SKM-1 treated with dmso at 0.1 percent for 144 hours (cell line): ENCODE results near the gene PGRMC1.
A peak's percentile ranks its signal among the peaks of the same experiment; 100 is the strongest.
"Not testable (repeated sequence)": the region's sequence is repeated elsewhere in the genome, so short reads cannot be mapped to it uniquely, and the experiment has no call there.

Experiments
- DNase-seq: peaks from one replicate; lab custom pipeline; 2025; ENCODE audit not compliant: unreplicated experiment; lab: John Stamatoyannopoulos, UW

PGRMC1 gene

DNA sequence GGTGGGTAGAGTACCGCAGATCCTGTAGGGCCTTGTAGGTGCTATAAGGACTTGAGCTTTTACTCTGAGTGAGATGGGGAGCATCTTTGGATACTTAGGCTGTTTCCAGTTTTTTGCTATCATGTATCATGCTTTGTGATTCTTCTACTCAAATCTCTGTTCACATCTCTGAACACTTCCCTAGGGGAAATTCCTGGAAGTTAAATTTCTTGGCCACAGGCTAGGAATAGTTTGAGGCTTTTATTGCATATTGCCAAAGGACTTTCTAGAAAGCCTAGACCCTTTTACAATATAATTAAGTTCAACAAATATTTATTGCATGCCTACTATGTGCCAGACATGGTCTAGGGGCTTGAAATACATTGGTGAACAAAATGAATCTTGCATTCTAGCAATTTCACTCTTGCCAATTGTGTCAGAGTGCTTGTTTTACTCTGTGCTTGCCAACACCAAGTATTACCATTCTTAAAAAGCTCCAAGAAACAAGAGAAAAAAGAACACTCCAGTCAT lies 4.1 kb upstream of the PGRMC1 start:
- no peak for DNase-seq

DNA sequence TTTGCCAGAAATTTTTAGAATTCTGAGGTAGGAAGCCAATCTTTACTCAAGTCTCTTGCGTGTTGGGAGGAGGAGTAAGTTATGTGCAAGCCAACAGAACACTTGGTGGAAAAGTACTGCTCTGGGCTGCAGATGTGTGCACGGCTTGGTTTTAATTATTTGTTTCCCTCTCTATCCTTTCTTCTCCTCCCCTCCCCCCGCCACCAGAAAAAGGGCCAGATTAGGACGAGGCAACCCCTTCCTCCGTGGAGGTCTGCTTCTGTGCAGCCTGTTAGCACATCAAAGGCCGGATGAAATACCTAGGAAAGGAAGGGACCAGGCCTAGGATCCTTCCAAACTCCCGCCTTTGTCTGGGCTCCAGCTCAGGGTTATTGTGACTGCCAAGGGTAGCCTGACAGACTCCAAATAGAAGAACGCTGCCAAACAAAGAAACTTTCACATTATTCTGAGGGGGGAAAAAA lies 1.0 kb upstream of the PGRMC1 start:
- no peak for DNase-seq

DNA sequence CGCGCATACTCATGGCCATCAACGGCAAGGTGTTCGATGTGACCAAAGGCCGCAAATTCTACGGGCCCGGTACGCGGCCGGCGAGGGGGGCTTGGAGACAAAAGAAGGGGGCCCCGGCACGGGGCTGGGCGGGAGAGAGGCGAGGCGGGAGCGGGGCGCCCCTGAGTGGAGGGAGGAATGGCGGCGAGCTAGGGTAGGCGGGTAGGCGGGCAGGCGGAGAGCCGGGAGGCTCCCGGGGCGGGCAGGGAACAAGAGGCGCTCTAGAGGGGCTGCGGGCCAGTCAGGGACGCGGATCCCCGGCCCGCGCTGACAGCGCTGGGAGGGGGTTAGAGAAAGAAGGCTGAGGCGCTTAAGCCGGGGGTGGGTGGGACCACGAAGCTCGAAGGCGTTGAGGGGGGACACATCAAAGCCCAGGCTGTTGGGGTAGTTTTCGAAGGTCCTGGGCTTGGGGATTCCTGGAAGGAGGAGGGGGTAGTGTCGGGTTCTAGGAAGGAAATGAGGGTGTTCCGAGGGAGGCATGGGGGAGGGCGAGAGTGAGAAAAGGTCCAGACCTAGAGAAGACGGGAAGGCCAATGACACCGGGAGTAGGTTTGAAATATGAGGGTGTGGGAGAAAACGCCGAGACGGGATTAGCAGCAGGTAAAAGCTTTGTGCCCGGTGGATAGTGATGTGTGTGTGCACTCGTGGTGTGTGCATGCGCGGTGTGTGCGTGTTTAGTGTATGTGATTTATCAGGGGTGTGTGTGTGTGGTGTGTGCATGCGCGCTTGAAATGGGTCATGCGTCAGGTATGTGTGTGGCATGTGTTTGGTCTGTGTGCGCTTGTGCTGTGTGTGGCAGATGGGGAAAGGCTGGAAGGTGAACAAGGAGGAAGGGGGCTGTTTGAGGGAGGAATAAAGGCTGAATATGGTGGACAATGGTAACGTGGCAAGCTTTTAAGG lies 807 bp downstream of the PGRMC1 start:
- DNase-seq: no peak

DNA sequence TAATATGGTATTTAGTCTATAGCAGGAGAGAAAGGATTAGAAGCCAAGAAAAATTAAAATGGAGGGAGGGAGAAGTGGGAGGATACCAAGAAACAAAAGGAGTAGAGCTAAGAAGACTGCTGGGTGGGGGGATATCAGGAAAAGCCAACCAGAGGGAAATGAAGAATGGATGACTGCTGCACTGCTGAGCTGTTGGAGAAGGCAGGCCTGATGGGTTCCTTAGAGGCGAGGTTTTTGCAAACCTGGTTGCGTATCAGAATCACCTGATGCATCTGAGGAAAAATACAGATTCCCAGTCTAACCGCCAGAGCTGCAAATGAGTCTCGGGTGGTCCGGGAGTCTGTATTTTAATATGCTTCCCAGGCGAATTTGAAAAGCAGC lies 1.5 kb downstream of the PGRMC1 start:
- no peak for DNase-seq

DNA sequence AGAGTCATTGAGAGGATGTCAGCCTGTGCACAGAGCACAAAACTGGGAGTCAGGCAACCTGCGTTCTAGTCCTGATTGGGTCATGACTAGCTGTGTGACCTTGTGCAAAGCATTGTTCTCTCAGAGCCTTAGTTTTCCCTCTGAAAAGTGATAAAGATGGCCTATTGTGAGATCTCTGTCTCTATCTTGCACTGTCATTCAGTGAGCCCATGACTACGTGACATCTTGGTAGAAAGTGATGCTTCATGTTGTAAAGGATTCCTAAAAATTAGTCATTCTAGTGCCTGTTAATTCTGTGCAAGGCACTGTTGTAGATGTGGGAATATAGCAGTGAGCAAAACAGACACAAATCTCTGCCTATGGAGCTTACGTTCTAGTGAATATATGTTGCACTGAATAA lies 2.5 kb downstream of the PGRMC1 start:
- no peak for DNase-seq

DNA sequence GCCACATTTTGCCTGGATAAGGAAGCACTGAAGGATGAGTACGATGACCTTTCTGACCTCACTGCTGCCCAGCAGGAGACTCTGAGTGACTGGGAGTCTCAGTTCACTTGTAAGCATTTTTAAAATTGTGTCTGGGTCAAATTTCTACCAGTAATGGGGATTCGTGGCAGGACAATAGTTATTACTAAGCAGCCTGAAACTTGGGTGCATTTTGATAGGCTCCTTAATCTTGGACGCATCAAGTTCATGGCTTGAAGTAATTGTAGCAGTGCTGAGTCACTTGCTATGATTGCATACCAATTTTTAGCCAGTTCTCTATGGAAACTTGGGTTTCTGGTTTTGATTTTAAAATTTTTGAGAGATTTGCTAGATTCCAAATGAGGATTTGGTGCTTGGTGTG lies 4.3 kb downstream of the PGRMC1 start:
- DNase-seq: no peak

DNA sequence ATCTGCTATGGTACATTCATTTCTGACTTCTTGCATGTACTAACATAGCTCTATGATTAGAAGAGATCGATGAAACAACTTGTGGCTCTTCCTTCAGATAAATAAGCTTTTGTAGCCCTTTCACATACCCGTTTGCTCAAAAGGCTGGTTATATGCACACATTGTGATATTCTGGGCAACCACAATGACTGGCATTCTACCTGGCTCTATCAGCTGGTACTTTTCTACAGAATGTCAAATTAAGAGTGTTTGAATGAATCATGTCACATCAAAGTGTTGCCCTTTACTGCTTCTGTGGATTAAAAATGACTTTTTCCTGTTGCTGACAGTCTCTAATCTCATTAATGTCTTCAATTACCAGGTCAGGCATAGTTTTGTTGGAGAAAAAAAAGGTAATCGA lies 11.6 kb downstream of the PGRMC1 start:
- no peak for DNase-seq

DNA sequence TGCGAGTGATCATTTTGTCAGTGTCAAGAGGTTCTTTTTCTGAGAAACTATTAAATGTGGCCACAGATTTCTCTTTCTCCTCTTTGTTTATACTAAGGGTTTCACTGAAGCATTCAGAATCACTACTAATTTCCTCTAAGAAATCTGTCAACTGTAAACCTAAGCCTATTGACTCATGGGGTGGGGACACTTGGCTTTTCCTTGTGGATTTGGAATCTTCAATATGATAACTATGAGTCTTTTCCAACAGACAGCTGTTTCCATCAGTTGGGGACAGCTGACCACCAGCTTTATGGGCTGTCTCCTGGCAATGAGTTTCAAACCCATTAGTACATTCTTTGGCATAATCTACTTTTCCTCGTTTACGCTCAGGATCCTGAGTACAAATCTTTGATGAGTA lies 13.8 kb downstream of the PGRMC1 start:
- no peak for DNase-seq

DNA sequence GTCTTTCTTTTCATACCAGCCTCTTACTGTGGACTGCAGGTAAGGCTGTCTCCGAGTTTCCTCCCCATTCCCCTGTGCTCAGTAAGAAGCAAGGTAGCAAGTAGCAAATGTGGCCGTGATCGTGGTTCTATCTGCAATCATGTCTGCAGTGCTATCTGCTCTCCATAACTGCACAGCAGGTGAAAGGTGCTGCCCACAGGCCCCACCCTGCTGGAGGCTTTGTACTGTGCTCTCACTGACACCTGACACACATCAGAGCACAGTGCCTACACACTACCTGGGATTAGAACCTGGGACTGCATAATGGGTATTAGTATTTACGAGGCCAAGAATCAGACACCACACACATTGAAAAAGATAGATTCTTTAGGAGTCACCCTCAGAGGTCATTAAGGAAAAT lies 15.3 kb downstream of the PGRMC1 start:
- DNase-seq: no peak

DNA sequence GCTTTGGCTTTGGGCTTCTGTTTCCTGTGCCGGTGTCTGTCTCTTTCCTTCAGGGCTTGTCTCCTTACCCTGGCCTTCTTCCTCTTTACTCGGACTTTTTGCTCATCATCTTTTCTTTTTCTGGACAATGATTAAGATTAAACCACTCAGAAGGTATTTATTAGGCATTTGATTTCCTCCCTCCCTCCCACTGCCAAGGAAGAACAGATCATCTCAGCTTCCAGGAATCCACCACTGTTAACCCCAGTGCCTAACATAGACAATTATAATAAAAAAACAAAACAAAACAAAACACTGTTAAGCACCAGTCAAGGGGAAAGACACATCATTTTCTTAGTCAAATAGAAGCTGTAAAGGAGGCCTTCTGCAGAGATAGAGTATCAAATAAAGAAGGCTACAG lies 16.6 kb downstream of the PGRMC1 start:
- DNase-seq: no peak

DNA sequence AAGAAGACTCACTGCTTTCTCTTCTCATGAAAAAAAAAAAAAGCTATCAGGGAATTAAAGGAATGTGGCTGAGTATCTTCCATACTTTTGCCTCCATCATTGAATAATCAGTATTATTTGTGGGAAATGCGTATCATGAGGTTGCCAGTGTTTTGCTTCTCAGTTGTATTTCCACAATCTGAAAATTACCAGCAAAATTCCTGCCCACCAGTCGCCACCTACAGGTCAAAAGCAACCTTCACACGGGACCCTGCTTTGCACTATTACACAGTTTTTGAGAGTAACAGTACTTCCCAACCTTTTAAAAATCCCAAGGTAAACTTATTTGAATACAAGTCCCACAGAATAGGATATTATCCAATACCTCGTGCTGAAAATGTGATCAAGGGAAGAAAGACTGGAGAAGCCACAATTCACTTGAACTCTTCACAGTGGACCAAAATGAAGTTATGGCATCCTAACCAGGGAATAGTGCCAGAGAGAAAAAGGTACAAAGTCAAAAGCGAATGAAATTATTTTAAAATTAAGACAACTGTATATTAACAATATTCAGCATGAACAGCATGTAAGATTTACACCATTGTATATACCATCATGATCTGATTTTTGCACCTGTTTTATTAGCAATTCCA lies 30.4 kb downstream of the PGRMC1 start:
- DNase-seq: peak; percentile 2

DNA sequence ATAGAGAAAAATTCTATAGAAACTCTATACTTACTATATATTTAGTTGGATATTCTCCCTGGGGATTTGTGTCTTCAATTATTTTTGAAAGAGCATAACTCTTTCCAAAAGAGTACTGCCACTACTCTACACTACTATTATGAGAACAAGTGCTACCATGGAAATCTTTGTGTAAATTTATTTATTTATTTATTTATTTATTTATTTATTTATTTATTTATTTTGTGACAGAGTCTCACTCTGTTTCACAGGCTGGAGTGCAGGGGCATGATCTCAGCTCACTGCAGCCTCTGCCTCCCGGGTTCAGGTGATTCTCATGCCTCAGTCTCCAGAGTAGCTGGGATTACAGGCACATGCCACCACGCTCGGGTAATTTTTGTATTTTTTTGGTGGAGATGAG lies 31.0 kb downstream of the PGRMC1 start:
- DNase-seq: not testable (repeated sequence)

DNA sequence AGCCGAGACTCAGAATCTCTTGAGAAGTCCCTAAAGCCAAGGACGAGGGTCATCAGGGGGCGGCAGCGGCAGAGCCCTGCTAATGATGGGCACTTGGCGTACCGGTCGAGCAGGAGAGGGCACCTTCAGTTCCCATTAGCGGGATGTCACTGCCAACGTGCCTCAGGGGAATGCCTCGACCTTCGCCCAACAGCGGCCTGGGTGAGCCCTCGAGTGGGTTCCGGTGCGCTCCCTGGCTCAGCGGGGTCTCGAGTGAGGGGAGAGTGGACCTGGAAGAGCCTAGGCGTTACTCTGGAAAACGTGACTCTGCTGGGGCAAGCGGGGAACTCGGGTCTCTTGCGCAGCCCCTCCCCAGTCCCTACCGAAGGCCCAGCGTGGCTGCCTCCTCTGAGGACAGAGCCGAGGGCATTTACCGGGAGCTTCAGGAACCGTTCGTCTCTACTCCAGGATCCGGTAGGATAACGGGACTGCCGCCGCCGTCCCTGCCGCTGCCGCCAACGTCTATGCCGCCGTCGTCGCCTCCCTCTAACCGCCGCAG lies 36.9 kb downstream of the PGRMC1 start:
- DNase-seq: no peak

DNA sequence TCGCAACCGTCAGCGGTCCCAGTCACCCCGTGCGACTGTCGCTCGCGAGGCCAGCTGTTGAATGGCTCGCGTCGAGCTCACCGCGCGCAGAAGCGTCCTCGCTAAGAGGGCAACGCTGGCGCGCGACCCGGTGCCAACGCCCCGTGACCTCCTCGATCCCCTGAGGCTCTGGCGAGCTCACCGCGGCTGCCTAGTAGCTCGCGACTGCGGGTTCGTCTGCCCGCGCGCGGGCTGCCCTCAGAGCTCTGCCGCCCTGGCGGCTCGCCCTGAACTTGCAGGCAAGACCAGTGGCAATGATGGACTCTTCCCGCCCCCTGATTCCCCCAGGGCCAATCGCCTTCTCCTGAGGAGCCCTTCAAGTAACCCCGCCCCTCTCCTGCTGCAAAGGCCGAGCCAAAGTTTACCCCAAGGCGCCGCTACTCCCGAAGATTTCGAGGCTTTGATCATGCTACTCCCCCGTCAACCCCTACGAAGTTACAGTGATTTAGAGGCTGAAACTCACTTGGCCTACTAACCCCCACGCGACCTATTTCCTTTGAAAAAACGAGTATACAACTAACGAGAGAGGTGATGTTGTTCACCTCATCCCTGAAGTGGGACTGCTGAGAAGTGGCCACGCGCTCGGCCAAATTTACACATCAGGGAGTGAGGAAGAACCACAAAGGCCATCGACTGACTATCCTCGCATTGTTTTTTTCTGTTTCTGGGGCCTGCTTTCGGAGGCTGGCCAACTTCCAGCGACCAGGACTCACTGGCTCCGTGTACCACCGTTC lies 37.5 kb downstream of the PGRMC1 start:
- no peak for DNase-seq

DNA sequence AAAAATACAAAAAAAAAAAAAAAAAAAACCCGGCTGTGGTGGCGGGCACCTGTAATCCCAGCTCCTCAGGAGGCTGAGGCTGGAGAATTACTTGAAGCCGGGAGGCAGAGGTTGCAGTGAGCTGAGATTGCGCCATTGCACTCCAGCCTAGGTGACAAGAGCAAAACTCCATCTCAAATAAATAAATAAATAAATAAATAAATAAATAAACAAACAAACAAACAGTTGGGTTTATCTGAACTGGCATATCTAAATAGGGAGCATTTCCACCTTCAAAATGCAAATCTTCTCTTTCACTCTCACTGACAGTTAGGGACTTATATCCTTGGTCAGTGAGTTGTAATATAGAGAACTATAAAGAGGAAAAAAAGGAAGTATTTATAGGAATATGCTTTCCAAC lies 46.3 kb downstream of the PGRMC1 start:
- not testable (repeated sequence) for DNase-seq

DNA sequence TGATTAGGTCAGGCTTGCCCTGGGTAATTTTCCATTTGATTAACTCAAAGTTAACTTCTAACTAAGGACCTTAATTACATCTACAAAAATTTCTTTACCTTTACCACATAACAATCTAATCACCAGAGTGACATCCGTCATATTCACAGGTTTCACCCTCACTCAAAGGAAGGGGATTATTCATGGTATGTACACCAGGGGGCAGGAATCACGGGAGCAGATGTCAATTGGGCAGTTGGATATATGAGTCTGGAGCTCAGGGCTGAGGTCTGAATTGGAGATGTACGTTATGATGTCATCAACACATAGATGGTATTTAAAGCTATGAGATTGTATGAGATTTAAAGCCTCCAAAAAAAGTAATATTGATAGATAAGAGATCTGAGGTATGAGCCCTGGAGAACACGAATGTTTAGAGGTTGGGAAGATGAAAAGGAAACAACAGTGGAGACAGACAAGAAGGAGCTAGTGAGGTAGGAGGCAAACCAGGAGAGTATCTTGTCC lies 52.9 kb downstream of the PGRMC1 start:
- DNase-seq: no peak

DNA sequence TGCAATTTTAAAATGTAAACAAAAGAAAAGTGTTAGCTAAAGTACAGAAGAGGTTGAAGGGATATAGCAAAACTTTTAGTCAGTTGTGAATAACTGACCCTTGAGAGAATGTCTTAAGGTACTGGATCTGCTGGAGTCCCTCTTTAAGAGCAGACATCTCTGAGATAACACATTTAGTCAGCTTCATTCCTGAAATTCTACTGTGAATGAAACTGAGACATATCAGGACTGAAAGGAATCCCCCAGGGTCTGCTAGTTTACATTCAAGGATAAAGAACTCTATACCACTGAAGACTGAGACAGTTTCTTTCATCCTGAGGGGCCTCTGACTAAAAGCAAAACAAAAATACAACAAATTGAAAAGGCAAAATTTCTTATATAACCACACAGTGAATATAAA lies 54.4 kb downstream of the PGRMC1 start:
- DNase-seq: no peak

DNA sequence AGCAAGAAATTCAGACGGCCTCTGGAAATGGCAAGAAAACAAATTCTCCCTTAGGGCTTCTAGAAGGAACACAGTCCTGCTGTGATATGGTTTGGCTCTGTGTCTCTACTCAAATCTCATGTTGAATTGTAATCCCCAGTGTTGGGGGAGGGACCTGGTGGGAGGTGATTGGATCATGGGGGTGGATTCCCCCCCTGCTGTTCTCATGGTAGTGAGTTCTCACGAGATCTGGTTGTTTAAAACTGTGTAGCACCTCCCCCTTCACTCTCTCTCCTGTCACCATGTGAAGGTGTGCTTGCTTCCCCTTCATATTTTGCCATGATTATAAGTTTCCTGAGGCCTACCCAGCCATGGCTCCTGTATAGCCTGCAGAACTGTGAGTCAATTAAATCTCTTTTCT lies 55.2 kb downstream of the PGRMC1 start:
- not testable (repeated sequence) for DNase-seq

DNA sequence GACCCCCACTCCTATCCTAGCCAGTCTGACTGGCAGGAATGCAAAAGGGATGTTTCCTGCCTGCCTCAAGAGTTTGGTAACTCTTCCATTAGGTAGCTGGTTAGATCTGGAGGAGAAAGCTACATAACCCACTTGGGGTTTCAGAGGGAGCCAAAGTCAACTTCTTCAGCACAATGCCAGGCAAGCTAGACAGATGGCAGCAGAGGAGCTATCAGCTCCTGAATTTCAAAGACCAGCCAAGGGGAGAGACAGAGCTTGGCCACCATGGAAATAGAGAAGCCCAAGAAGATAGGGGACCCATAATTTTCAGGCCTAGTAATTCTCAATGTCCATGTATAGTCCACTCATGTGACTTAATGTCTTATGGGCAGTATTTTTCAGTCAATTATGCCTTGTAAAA lies 56.4 kb downstream of the PGRMC1 start:
- DNase-seq: no peak
